Fibroblast of upper back skin (primary cell): ENCODE data around the gene PXN.
"Not testable (repeated sequence)": the region's sequence is repeated elsewhere in the genome, so short reads cannot be mapped to it uniquely, and the experiment has no call there.

Experiments
- DNase-seq: peaks from one replicate; pipeline ENCODE4 v3.0.0-alpha.2; 2013

Gene PXN

DNA sequence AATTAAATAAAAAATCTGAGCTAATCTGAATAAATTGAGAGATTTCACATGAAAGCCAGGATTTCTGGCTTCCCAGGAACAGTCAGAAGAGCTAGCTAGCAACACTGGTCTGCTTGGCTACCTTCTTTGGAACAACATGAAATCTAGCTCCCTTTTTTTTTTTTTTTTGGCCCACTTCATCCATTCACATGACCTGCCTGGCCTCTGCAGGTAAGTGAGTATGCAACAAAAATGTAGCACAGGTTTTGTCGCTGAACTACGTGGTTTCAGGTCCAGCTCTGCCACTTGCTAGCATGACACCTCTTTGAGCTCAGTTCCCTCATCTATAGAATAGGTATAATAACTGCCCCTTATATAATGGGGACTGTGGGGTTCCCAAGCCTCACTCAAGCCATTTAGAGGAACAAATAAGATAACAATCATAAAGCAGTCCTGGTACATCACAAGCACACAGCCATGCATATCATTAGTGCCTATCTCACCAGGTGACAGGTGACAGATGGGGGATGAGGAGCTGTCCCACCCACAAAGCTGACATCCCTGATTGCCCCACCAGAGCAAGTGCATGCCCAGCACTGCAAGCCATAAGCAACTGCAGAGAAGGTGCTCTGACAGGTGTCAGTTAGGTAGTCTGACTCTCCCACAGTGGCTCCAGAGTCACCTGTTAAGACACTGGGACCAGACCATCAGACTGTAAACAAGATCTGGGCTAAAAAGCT is 25.6 kb downstream of the PXN start:
- no peak for DNase-seq

DNA sequence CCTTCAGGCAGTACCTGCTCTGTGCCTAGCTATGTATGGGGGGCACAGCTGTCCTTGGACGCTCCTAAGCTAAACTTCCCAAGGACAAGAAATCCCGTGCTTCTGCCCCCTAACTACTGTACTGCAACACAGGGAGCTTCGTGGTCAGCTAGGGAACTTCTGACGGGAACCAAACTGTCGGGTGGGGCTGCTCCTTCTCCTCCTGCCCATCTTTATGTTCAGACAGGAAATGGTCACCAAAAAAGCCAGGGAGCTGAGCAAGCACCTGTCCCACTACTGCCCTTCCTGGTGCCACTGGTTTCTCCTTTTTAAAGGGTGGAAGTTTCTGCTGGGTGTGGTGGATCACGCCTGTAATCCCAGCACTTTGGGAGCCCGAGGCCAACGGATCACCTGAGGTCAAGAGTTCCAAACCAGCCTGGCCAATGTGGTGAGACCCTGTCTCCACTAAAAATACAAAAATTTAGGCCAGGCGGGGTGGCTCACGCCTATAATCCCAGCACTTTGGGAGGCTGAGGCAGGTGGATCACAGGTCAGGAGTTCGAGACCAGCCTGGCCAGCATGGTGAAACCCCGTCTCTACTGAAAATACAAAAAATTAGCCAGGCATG is 26.6 kb downstream of the PXN start:
- DNase-seq, result no peak

DNA sequence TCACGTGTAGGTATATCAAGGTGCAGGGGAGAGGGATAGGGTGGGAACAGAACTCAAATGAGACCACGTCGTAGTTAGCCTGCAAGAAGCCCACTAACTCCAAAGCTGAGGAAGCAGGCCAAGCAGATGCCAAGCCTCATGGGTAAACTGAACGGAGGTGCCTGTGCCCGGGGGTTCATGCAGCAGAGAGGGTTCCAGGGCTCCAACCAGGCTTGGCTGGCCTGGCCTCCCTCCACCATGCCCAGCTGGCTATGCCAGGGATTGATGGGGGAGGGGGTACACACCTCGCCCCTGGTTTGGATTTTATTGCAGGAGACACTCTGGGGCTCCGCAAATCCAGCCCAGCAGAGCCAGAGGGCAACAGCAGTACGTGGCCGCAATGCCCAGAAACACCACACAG is 27.3 kb downstream of the PXN start:
- DNase-seq, result no peak

DNA sequence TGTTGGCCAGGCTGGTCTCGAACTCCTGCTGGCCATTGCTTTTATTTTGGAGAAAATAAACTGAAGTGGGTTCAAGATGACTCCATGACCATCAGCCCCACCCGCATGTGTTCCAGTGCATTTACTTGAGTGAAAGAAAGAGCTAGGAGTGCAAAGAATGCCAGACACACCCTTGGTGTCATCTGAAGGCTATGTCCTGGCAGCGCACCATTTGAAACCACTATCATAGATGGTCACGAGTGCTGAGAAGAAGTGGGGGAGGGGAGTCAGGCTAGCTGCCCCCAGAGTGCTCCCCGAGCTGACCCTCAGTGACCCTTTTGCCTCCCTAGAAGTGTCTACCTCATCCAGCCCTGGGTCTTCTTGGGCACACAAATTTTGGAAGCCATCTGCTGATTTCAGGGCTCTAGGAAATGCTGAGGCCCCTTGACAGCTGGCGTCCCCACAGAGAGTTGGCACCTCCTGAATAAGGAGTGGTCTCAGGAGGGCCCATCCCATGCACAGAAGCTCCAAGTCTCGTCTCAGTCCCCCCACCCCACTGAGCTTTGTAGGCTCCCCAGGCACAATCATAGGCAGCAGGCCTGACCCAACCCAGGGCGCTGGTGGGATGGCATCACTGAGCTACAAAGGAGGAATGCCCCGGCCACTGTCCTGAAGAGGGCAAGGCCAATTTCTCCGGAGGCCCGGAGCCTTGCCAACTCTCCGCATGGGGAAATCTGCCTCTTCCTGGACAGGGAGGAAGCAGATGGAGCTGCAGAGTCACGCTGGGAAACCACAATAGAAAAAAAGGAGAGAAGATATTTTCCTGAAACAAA is 28.0 kb downstream of the PXN start:
- peak; percentile 72 for DNase-seq

DNA sequence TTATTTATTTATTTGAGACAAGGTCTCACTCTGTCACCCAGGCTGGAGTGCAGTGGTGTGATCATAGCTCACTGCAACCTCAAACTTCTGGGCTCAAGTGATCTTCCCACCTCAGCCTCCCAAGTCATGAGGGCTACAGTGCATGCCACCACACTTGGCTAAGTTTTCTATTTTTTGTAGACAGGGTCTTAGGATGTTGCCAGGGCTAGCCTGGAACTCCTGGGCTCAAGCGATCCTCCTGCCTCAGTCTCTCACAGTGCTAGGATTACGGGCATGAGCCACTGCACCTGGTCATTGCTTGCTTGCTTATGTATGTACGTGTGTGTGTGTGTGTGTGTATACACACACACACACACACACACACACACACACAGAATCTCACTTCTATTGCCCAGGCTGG is 28.7 kb downstream of the PXN start:
- not testable (repeated sequence) for DNase-seq

DNA sequence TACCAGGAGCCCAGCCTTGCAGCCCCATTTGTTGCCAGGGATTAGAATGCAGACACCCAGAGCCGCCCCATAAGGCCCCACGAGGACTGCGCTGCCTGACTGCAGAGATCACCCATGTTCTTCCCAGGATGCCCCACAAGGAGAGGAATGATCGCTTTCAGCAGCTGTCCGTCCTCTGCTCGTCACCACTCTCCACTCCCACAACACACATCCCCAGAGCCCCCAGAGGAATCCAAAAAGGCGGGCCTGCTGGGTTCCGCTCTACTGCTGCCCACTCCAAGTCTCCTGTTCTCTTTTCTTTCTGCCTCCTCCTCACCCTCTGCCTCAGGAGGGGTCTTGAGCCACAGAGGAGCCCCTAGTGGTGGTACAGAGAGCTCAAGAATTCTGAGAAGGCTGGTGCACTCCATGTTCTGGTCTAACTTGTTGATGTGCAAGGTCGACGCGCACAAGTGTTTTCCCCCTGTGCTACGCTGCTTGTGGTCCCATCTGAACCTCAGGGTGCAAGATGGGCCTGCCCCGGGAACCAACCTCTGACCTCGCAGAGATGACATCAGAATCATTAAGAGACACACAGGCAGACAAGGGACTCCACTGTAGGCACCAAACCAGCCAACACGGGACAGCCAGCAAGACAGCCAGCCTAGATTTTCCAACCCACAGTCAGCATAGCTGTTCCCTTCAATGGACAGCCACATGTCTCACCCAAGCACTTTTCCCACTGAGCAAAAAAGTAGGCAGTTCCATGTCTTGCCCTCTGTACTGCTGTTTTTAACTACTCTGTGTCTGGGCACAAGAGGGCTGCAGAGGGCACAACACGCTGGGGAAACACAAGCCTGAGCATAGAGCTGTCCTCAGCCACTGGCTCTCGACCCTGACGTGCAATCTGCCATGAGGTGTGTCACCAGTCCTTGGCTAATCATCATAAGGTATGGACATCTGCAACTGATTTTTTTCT is 29.9 kb downstream of the PXN start:
- DNase-seq, result peak; percentile 41

DNA sequence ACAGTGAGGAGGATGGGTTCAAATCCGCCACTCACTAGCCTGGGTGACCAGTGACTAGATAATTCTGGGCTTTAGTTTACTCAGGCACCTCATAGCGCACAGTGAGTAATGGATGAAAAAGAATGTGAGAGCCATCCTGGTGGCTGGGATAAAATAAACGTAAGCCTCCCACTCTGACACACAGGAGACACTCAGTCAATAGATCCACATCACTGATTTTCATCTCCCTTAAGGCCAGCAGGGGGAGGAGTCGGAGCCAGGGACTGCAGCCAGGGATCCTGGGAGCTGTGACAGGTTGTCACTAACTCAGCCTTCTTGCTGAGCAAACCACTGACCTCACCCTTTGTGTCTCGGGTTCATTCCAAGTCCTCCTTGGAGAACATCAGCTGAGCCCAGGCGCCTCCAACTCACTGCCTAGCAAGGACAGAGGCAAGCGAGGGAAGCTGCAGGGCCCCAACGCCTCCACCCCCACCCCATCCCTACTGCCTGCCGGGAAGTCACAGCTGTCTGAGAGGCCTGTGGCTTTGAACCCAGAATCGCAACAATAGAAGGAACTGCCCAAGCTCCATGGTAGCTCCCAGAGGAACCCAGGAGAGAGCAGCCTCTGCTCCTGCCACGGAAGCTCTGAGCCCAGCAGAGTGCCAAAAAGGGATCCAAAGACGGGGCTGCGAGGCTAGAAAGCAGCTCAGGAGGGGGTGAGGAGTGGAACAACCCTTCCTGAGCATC is 30.7 kb downstream of the PXN start:
- DNase-seq, result peak; percentile 97

DNA sequence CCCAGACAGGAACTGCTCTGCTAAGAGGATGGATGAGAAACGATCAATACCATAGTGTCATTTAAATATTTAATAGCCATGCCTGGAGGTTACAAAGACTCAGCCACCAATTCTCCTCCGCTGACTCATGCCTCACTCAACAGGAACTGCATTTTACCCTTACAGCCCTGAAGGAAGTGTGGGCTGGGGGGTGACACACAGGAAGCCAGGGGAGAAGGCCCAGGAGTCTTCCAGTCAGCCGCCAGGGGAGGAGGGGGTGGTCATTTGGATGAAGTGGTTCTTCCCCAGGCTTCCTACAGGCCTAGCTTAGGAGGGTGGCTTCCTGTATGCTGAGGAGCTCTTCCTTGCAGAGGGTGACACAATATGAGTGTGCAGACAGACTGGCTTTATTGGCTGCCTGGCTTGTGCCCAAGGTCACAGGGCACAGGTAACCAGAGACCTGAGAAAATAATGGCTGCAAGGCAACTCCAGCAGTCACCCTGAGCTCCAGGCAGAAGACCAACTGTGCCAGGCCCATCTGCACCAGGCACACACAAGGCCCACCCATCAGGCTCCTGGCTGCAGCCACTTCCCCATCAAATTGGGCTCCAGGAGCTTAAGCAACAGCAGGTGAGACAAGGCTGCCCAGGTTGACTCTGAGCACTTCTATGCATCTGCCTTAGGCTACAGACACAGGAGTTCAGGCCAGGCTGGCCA is 34.1 kb downstream of the PXN start:
- DNase-seq, result peak; percentile 98

DNA sequence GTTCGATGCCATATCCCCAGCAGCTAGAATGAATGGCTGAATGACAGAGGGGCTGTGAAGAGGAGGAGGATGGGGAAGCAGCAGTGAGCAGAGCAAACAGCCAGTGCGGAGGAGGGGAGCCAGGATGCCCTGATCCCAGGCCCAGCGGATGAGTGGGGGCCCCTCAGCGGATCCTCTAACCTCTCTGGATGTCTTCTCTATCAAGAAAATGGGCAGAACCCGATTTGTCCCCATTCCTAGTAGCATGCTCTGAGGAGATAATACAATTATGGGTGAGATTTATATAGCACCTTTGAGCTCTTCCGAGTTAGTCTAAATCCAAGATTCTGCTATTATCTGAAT is 34.6 kb downstream of the PXN start:
- DNase-seq, result no peak

DNA sequence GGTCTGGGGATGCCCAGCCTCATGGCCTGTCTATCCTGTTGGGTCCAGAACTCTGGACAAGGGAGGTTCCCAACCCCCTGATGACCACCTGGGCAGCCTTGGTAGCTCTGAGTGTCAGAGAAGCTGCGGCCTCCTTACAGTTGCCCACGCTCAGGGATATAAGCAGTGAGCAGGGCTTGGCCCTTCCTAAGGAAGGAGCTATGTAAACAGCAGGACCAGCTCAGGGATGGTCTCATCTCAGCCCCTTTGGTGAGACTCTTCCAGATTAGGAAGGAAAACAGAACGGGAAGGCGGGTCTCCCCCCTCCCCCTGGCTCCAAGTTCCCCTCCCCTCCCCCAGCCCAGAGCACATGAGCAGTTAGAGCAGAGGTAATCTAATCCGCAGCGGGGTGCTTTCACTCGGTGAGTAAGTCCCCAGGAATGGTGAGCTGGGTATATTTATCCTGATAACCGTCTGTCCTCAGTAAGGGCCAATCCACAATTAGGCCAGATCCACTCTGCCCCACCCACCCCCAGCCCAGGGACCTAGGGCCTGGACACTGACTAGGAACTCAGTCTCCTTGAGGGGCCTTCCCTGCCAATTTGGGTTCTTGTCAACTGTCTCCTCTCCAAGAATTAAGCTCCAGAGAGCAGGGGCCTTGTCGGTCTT is 35.1 kb downstream of the PXN start:
- peak; percentile 98 for DNase-seq

DNA sequence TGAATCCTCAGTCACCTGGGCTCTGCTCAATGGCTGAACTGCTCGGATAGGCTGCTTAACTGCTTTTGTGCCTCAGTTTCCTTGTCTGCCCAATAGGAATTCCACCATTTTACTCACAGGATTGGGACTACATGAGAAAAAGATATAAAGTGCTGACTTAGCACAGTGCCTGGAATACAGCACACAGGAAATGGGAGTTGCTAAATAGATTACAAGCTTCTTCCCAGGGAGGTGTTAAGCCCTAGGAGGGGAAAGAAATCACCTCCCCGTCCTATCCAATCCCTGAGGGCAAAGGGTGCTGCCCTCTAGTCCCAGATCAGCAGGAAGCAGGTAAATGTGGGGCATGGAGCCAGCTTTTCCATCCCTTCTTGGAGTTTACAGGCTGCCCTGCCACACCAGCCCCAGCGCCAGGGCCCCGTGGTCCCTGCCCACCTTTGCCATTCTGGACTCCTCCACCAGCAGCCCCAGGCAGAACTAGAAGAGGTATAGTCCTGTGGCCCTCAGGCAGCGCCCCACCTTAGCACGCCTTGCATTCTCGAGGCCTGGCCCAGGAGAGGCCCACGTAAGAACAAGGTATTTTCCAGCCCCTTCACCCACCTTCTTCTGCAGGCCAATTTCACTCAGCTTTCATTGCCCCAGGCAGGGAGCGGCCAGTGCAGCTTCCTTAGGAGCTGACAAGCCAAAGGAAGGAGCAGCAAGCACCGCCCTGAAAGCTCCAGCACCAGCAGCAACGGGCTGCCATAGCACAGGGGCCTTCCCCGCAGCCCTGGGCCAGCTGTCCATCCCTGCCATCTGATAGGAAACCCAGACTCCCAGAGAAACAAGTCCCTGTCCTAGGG is 35.8 kb downstream of the PXN start:
- DNase-seq, result peak; percentile 35

DNA sequence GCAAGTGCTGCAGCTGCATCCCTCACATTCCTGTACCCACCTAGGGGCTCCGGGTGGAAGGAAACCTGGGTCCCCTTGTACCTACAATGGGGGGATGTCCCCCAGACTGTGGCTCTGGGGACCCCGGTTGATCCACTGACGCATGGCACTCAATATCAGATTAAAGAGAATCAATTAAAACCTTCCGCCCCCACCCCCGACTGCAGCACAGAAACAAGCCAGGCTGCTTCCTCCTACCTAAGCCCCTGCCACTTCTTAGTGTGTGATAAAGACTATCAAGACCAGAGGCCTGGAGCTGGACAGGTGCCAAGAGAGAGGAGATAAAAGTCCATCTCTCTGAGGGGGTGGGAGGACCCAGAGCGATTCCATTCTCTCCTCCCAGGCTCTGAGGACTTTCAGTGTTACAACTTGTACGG is 36.5 kb downstream of the PXN start:
- DNase-seq, result no peak

DNA sequence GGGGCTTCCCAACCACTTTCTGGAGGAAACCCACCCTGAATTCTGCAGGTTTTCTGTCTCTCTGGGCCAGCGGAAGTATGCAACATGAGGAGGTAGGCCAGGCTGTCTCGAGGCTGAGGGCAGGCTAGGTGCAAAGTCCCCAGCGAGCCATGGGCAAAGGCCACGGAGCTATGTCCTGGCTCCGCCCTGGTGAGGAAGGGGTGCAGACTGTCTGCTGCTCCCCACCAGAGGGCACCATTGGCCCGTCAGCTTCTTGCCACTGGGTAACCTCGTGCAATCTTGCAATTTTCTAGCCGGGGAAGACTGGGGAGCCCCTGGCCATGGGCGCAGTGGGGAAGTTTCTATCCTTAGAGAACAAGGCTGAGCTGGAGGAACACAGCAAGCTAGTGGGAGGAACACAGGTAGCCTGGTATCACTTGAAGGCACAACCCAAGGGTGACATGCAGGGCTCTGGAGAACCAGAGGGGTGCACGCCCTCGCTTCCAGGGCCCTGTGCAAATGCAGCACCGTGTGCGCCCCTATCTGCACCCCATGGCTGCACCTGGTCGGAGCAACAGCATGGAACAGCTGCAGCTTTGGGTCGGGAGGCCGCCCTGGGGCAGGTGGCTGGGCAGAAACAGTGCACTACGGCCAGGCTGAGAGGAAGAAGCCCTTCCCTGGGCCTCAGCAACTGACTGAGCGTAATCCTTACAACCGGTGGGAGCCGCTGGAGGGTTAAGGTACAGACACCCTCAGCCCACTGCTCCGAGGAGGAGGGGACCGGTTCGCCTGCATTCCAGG is 37.0 kb downstream of the PXN start:
- peak; percentile 84 for DNase-seq

DNA sequence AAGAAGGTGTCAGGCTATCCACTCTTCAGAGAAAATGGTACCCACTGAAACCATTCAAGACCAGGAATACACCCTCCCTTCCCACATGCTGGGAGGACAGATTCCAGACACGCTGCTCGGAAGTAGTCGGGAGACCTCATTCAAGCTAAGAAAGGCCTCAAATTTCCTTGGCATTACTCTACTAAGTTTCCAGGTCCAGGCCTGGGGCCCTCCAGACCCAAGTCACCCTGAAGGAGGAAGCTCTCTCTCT is 37.6 kb downstream of the PXN start:
- DNase-seq, result no peak

DNA sequence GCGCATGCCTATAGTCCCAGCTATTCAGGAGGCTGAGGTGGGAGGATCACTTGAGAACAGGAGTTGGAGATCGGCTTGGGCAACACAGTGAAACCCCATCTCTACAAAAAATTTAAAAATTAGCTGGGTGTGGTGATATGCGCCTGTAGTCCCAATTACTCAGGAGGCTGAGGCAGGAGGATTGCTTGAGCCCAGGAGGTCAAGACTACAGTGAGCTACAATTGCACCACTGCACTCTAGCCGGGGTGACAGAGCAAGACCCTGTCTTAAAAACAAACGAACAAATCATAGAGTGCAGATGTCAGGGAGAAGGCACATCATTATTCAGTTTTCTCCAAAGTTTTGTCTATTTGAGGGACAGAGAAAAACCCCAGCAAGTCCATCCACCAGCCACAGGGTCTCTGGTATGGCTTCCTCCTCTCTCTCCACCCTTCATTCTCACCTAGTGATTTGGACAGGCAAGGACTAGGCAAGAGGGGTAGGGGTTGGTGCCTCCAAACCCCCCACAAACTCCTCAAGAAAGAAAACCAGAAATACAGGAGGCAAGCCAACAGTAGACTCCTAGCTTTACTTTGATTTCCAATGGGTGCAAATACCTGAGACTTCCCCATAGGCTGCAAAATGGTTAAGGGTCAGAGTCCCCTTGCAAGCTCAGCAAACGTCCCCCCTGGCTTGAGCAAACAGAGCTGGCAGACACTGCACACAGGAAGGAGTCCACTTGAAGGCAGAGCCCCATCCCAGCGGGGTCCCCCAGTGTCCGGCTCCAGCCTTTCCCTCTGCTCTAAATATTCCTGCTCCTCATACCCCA is 38.1 kb downstream of the PXN start:
- DNase-seq, result no peak

DNA sequence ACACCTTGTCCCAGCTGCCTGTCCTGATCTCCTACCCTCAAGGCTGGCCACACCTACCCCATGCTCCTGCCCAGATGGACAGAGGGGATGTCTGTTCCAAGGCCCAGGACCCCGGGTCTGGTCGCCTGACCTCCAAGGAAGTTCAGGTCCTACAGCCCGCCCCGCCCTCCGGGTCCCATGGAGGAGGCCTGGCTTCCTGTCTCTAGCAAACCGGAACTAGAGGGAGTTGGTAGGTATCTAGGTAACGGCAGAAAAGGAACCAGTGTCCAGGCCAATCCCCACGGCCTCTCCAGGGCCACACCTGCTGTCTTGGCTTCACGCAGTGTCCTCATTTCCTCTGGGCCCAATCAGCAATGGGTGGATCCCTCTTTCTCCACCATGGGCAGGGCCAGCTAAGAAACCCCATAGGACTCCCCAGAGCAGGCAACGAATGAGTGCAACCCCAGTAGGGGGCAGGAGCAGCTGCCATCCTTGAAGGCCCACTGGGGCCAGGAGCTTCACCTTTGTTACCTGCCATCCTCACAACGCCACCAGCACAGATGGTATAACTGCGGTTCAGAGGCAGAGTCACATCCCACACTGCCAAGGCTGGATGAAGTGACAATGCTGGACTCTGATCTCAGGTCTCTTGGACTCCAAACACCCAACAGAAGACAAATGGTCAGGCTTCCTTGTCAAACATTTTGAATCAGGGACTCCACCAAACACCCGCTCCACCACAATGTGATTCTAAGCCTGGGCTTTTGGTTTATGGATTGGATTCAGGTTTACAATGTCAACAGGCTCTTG is 39.5 kb downstream of the PXN start:
- DNase-seq, result no peak

DNA sequence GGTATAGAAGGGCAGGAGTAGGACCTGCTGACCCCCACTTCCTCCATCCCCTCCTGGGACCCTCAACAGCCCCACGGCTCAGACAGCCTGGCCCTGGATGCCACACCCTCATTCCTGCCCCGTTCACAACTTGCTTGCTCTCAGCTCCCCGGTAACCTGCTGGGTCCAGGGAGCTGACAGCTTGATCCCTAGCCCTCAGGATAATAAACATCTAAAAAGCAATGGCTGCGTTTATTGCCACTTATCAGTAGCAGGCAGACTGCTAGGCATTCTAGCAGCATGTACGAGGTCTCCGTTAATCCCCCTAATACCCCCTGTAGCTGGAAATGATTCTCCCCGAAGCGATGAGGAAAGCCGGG is 40.4 kb downstream of the PXN start:
- no peak for DNase-seq
